Endodermal cell (in vitro differentiated cells): ENCODE measurements around the gene TMEM114. TPM values are rescaled to one million over a fixed set of nuclear protein-coding genes. Genes with fewer than 3 reads are reported as not detected.

Source experiments
- DNase-seq: peaks from one replicate; pipeline ENCODE4 v3.0.0-alpha.2; 2017
- H3K27ac ChIP-seq: 2 replicates; pipeline ENCODE4 v1.5.1; 2013; ENCODE audit warnings: mild to moderate bottlenecking, low read depth, low read length, moderate library complexity
- H3K27me3 ChIP-seq: 2 replicates; pipeline ENCODE4 v1.6.1; 2013; ENCODE audit warnings: mild to moderate bottlenecking, low read length, moderate library complexity; ENCODE audit not compliant: insufficient read depth, control insufficient read depth, poor library complexity, severe bottlenecking
- H3K36me3 ChIP-seq: 2 replicates; pipeline ENCODE4 v1.7.0; 2013; ENCODE audit warnings: mild to moderate bottlenecking, low read length, moderate library complexity; ENCODE audit not compliant: control insufficient read depth, insufficient read depth
- H3K4me1 ChIP-seq: one replicate; pipeline ENCODE4 v1.7.0; 2013; ENCODE audit warnings: low read length; ENCODE audit not compliant: control insufficient read depth, insufficient read depth
- H3K4me3 ChIP-seq: 2 replicates; pipeline ENCODE4 v1.5.1; 2013; ENCODE audit warnings: mild to moderate bottlenecking, low read length, moderate library complexity
- H3K9ac ChIP-seq: 2 replicates; pipeline ENCODE4 v1.6.1; 2013; ENCODE audit warnings: mild to moderate bottlenecking, low read length, moderate library complexity; ENCODE audit not compliant: poor library complexity, severe bottlenecking; ENCODE audit errors: extremely low read depth
- H3K9me3 ChIP-seq: 2 replicates; pipeline ENCODE4 v1.6.1; 2013; ENCODE audit warnings: mild to moderate bottlenecking, low read length, moderate library complexity; ENCODE audit not compliant: control insufficient read depth
- H3K27ac Mint-ChIP-seq: 2 replicates; pipeline ENCODE4 v1.8.0; 2020; ENCODE audit warnings: mixed read lengths
- H3K27me3 Mint-ChIP-seq: 2 replicates; pipeline ENCODE4 v1.8.0; 2021; ENCODE audit warnings: mild to moderate bottlenecking, mixed read lengths; ENCODE audit not compliant: insufficient read depth
- H3K36me3 Mint-ChIP-seq: 2 replicates; pipeline ENCODE4 v1.8.0; 2020; ENCODE audit warnings: low read depth, mixed read lengths
- H3K4me1 Mint-ChIP-seq: 2 replicates; pipeline ENCODE4 v1.8.0; 2020; ENCODE audit warnings: mixed read lengths
- H3K4me3 Mint-ChIP-seq: 2 replicates; pipeline ENCODE4 v1.8.0; 2020; ENCODE audit warnings: mild to moderate bottlenecking, moderate library complexity, mixed read lengths
- H3K9me3 Mint-ChIP-seq: 2 replicates; pipeline ENCODE4 v1.8.0; 2020; ENCODE audit warnings: mild to moderate bottlenecking, mixed read lengths
- WGBS, 2 experiments: methylation state at CpG; one replicate each; pipeline versions ENCODE4 v1.1.5 to v1.1.7; 2013; ENCODE audit warnings: missing lambda C conversion rate in 2 of 2, mixed read lengths in 1 of 2; ENCODE audit not compliant: insufficient coverage in 1 of 2, insufficient read length in 1 of 2; 5-methylcytosine and 5-hydroxymethylcytosine counted together
- total RNA-seq, 2 donors: library from RNA; stranded (reverse); fragmentation: NEBNext Ultra II Directional in 1 of 2; extraction: Animal tissue kit (Norgen Biotek cat#: 25700) in 1 of 2; gene quantifications; 2 replicates in 1 of 2; 3 replicates in 1 of 2; pipeline ENCODE4 v1.2.1, GENCODE V29; 2021
- TF ChIP-seq, protein P1 (sequence below): fragments of 200-600 bp; sonication (generic); conservative IDR thresholded peaks from 2 replicates; pipeline ENCODE4 v1.5.0; 2021; ENCODE audit warnings: antibody characterized with exemption, mild to moderate bottlenecking

Gene TMEM114
- total RNA-seq, 2 donors from 2014 or later: 0.40 TPM; not detected in 1

DNA sequence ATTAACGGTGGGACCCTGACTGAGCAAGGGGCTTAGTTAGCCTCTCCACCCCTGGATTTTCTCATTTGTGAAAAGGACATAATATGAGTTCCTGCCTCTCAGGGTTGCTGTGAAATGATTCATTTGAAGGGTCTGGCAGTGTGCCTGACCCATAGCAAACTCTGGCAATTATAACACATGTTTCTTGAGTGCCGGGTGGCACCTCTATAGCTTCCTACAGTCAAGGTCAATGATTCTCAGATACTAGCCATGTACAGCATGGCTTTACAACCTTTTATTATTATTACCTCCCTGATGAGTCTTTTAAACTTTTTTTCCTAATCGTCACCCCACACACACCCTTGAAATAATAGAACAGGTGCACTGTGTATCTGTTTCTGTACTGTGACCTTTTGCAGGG, 42.1 kb downstream of the TMEM114 start:
- TF ChIP-seq, protein P1, sequence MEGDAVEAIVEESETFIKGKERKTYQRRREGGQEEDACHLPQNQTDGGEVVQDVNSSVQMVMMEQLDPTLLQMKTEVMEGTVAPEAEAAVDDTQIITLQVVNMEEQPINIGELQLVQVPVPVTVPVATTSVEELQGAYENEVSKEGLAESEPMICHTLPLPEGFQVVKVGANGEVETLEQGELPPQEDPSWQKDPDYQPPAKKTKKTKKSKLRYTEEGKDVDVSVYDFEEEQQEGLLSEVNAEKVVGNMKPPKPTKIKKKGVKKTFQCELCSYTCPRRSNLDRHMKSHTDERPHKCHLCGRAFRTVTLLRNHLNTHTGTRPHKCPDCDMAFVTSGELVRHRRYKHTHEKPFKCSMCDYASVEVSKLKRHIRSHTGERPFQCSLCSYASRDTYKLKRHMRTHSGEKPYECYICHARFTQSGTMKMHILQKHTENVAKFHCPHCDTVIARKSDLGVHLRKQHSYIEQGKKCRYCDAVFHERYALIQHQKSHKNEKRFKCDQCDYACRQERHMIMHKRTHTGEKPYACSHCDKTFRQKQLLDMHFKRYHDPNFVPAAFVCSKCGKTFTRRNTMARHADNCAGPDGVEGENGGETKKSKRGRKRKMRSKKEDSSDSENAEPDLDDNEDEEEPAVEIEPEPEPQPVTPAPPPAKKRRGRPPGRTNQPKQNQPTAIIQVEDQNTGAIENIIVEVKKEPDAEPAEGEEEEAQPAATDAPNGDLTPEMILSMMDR: no peak
- Mint-ChIP-seq H3K36me3 (no peaks in the 10 kb centered on the region), H3K4me3 (no peak overlapping the region), H3K4me1 (peaks cover 6% of the 10 kb centered on the region), H3K27me3 (peaks cover 30% of the 10 kb centered on the region), H3K27ac (no peak overlapping the region), H3K9me3 (no peaks in the 10 kb centered on the region)
- H3K9ac ChIP-seq: no peak overlapping the region
- H3K27me3 ChIP-seq: peaks cover 8% of the 10 kb centered on the region
- no peaks in the 10 kb centered on the region for H3K36me3 ChIP-seq
- H3K4me1 ChIP-seq: no peaks in the 10 kb centered on the region
- no peak overlapping the region for H3K4me3 ChIP-seq
- no peak for DNase-seq
- H3K9me3 ChIP-seq: no peaks in the 10 kb centered on the region
- WGBS, 2 experiments: 94 to 100% methylated on average over 2 to 3 of the region's 3 CpGs
- no peak overlapping the region for H3K27ac ChIP-seq

DNA sequence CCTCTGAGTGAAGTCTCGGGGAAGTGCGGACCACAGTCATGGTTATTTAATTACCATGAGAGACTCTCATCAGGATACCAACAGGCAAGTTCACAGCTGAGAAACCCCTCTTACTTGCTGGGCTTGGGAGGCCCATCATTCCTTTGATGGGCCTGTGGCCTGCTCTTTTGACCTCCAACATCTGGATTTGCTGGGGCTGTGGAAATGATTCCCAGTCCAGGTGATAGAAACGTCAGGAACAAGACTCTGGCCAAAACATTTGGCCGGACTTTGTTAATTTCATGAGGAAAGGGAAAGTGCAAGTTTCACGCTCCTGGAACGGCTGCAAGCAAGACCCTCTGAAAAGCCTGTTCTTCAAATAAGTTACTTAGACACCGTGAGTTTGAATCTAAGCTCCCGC, 42.5 kb downstream of the TMEM114 start:
- Histone ChIP-seq H3K4me3 (no peak overlapping the region), H3K36me3 (no peaks in the 10 kb centered on the region), H3K9ac (no peak overlapping the region), H3K27me3 (peaks cover 8% of the 10 kb centered on the region), H3K27ac (no peak overlapping the region), H3K4me1 (no peaks in the 10 kb centered on the region), H3K9me3 (no peaks in the 10 kb centered on the region)
- Mint-ChIP-seq H3K36me3 (no peaks in the 10 kb centered on the region), H3K4me3 (no peak overlapping the region), H3K27ac (no peak overlapping the region), H3K27me3 (peaks cover 31% of the 10 kb centered on the region), H3K9me3 (no peaks in the 10 kb centered on the region), H3K4me1 (peaks cover 2% of the 10 kb centered on the region)
- WGBS, 2 experiments: 82 to 93% methylated on average over 5 to 8 of the region's 8 CpGs
- TF ChIP-seq, protein P1: no peak
- no peak for DNase-seq

DNA sequence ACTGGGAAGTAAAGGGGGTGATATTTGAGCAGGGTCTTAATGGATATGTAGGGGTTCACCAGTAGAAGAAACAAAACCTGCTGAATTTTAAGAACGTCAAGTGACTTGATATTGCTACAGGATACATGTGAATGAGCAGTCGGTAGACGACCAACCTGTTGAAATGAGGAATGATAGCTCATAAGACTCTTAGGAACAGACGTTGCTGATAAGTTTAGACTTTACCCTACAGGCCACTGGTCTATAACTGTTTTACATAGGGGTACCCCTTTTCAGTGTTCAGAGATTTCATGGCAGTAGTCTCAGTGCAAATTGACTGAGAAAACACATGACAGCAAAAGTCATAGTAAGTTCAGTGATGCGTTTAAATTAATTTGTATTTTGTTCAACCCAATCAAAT, 45.9 kb downstream of the TMEM114 start:
- H3K4me3 Mint-ChIP-seq: no peak overlapping the region
- H3K27me3 Mint-ChIP-seq: peaks cover 27% of the 10 kb centered on the region
- no peaks in the 10 kb centered on the region for H3K9me3 Mint-ChIP-seq
- Histone ChIP-seq H3K9ac (no peak overlapping the region), H3K36me3 (no peaks in the 10 kb centered on the region), H3K4me3 (no peak overlapping the region), H3K4me1 (no peaks in the 10 kb centered on the region), H3K9me3 (no peaks in the 10 kb centered on the region), H3K27ac (no peak overlapping the region), H3K27me3 (peaks cover 8% of the 10 kb centered on the region)
- 94 to 95% methylated on average over 4 to 5 of the region's 5 CpGs for WGBS, 2 experiments
- H3K27ac Mint-ChIP-seq: no peak overlapping the region
- TF ChIP-seq, protein P1: no peak
- peaks cover 1% of the 10 kb centered on the region for H3K4me1 Mint-ChIP-seq
- no peak for DNase-seq
- H3K36me3 Mint-ChIP-seq: no peaks in the 10 kb centered on the region
